Heart left ventricle (tissue), 16 donors: ENCODE data around the gene GSTM4. TPM values are rescaled to one million over a fixed set of nuclear protein-coding genes. Genes with fewer than 3 reads are reported as not detected.

Experiments
- ATAC-seq, 4 donors: fragments of 200-7000 bp; cut with Tn5 transposase; one replicate each; pipeline ENCODE4 v1.9.1; 2020 to 2022; ENCODE audit warnings: moderate library complexity in 4 of 4, mild to moderate bottlenecking in 3 of 4, moderate number of reproducible peaks in 1 of 4
- DNase-seq, 5 donors: peaks; one replicate each; pipeline ENCODE4 v3.0.0-alpha.2; 2020
- H3K27ac ChIP-seq, 12 donors: fragments of 200-600 bp; sonication (generic) in 4 of 12; one replicate each; pipeline versions ENCODE4 v1.5.0 to v1.8.0; 2016 to 2022; ENCODE audit warnings: mild to moderate bottlenecking in 2 of 12
- H3K27me3 ChIP-seq, 9 donors: fragments of 200-600 bp; sonication (generic) in 2 of 9; one replicate each; pipeline versions ENCODE4 v1.5.1 to v1.8.0; 2016 to 2022; ENCODE audit warnings: mild to moderate bottlenecking in 3 of 9
- H3K36me3 ChIP-seq, 9 donors: fragments of 200-600 bp; sonication (generic) in 2 of 9; one replicate each; pipeline versions ENCODE4 v1.5.0 to v1.8.0; 2018 to 2022; ENCODE audit warnings: mild to moderate bottlenecking in 2 of 9
- H3K4me1 ChIP-seq, 12 donors: fragments of 200-600 bp; sonication (generic) in 4 of 12; one replicate each; pipeline versions ENCODE4 v1.5.0 to v1.8.0; 2016 to 2022; ENCODE audit warnings: mild to moderate bottlenecking in 3 of 12
- H3K4me3 ChIP-seq, 12 donors: fragments of 200-600 bp; sonication (generic) in 4 of 12; one replicate each; pipeline versions ENCODE4 v1.5.0 to v1.8.0; 2017 to 2022; ENCODE audit warnings: mild to moderate bottlenecking in 9 of 12, moderate library complexity in 4 of 12
- H3K9me3 ChIP-seq, 12 donors: fragments of 200-600 bp; sonication (generic) in 4 of 12; one replicate each; pipeline versions ENCODE4 v1.5.0 to v1.8.0; 2016 to 2022; ENCODE audit warnings: mild to moderate bottlenecking in 1 of 12
- POLR2A ChIP-seq, 2 donors: fragments of 450-650 bp; IDR thresholded peaks; one replicate each; pipeline ENCODE4 v1.6.1; 2017; ENCODE audit warnings: antibody characterized with exemption in 2 of 2, mild to moderate bottlenecking in 2 of 2, moderate library complexity in 2 of 2
- WGBS, 4 donors: extraction: QIAGEN DNeasy Blood & Tissue Kit in 2 of 4; methylation state at CpG; one replicate each; pipeline versions ENCODE4 v1.1.5 to v1.1.7; 2013 to 2018; 5-methylcytosine and 5-hydroxymethylcytosine counted together
- intact Hi-C, 10 donors: fragments of 100-400 bp; cut with DNase I; formaldehyde crosslinking; loops; one replicate each; pipeline versions ENCODE4 v1.11.1 to v1.14.2; 2022
- polyA plus RNA-seq, 2 donors: library from polyadenylated mRNA; stranded (reverse); fragments of 200-250 nt; gene quantifications; one replicate each; pipeline ENCODE4 v1.2.3, GENCODE V29; 2013
- total RNA-seq, 9 donors: library from RNA; depleted of rRNA in 2 of 9; stranded (reverse); fragments of >200 nt in 2 of 9; fragmentation: NEBNext Ultra II Directional in 3 of 9; extraction: Animal tissue kit (Norgen Biotek cat#: 25700) in 3 of 9; gene quantifications; one replicate each; pipeline versions ENCODE4 v1.1.0 to v1.2.4, GENCODE V29; 2016 to 2023
- TF ChIP-seq, protein P1 (sequence below), 12 donors: fragments of 200-600 bp; sonication (generic) in 4 of 12; IDR thresholded peaks; one replicate each; pipeline versions ENCODE4 v1.5.0 to v1.8.0; 2018 to 2022; ENCODE audit warnings: antibody characterized with exemption in 12 of 12, mild to moderate bottlenecking in 5 of 12
- donor health status: ischemic (EF 13 %, LVEDD 7.1; RV severe dilation, severe dysfunction).
- donor health status: healthy with polysubstance abuse.
- donor health status: DM: no; HTN: yes; CAD: no.
- donor health status: DM: no; HTN: no; CAD: no.
- donor health status: ischemic (EF 25% LVEDD 6.9; RV normal size, moderate dysfunction).
- donor health status: ischemic (EF 25% LVEDD 5.7; RV mildly dilated, moderate dysfunction).
- donor health status: healthy.
- donor health status: DM: yes; HTN: yes; CAD: no.
- donor health status: ischemic (EF 35%, LVEDD 5.7; RV mildly dilated, moderate dysfunction).
- donor health status: nonischemic (EF 11% LVEDD 7.7; RV severe dilation, severe dysfunction).
- donor health status: DM: yes; HTN: yes; CAD: no.
- donor health status: PGD.
- donor health status: ischemic (EF 29% LVEDD 5.4; RV normal size, mild dysfunction).
- donor health status: nonischemic (EF 23%, LVEDD 6.1; RV moderate dilation, normal function).

Gene GSTM4
- total and polyA plus RNA-seq, 11 donors, result 21.7 to 48.4 (median 42.1) TPM

DNA sequence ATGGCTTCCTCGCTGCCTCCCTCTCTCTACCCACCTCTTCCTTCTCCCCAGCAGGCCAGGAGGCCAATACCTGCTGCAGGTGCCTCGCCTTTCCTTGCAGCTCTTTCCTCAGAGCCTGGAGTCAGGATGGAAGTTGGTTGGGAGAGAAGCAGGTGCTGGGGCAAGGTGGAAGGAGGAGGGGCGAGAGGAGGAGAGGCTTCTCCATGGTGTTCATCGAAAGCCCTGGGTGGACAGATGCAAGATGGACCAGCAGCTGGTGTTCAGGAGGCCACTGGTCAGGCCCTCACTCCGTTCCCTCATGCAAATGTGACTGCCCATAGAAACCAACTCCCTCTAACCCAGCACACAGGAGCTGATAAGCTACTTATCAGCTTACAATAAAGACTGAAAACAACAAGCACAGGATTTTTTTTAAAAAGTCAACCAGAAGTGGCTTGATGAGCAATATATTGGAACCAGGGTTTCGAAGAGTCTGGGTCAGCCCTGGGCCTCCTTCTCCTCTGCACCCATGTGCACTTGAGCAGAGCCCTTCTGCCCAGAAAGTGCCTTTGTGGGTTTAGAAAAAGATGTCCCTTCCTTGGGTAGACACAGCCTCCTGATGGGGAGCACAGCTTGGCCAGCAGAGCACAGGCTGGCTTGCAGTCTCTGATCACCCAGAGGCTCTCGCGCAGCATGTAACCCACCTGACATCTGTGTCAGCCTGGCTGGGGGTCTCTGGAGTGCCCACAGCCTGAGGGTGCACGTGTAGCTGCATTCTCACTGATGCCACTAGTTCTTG lies 16.6 kb upstream of the GSTM4 start:
- peak in 1 of 5 donors; percentile 12 for DNase-seq
- Histone ChIP-seq H3K36me3 (no peaks in the 10 kb centered on the region), H3K4me1 (peaks cover 0 to 23% (median 10%) of the 10 kb centered on the region in 12 donors), H3K27ac (no peak overlapping the region), H3K27me3 (no peaks in the 10 kb centered on the region), H3K4me3 (no peak overlapping the region), H3K9me3 (no peaks in the 10 kb centered on the region)
- TF ChIP-seq, protein P1, sequence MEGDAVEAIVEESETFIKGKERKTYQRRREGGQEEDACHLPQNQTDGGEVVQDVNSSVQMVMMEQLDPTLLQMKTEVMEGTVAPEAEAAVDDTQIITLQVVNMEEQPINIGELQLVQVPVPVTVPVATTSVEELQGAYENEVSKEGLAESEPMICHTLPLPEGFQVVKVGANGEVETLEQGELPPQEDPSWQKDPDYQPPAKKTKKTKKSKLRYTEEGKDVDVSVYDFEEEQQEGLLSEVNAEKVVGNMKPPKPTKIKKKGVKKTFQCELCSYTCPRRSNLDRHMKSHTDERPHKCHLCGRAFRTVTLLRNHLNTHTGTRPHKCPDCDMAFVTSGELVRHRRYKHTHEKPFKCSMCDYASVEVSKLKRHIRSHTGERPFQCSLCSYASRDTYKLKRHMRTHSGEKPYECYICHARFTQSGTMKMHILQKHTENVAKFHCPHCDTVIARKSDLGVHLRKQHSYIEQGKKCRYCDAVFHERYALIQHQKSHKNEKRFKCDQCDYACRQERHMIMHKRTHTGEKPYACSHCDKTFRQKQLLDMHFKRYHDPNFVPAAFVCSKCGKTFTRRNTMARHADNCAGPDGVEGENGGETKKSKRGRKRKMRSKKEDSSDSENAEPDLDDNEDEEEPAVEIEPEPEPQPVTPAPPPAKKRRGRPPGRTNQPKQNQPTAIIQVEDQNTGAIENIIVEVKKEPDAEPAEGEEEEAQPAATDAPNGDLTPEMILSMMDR (IDR thresholded peaks at IDR 0.05), result no peak
- no peak for TF ChIP-seq POLR2A (IDR thresholded peaks at IDR 0.05)
- ATAC-seq, result no peak
- intact Hi-C loops, result no loop called here
- 83 to 89% (median 89%) methylated on average over 8 to 9 of the region's 9 CpGs for WGBS, 4 donors

DNA sequence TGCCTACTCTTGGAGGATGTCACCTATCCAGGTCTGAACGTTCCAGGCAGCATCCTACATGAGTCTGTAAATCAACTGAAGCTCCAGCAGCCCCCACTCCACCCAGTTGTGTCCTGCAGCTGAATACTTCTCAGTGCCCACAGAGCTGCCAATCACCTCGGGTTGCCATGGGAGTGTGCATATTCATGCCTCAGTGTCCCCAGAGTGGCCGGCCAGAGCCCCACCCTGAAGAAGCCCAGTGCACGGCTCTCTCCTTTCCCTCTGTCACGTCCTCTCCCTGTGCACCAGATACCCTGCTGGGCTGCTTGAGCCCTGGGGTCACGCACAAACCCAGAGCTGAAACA lies 16.1 kb upstream of the GSTM4 start:
- Histone ChIP-seq H3K4me1 (peaks cover 0 to 23% (median 10%) of the 10 kb centered on the region in 12 donors), H3K4me3 (no peak overlapping the region), H3K9me3 (no peaks in the 10 kb centered on the region), H3K27ac (no peak overlapping the region), H3K27me3 (no peaks in the 10 kb centered on the region), H3K36me3 (no peaks in the 10 kb centered on the region)
- ATAC-seq, result peak in 1 of 4 donors; percentile 5
- DNase-seq, result peak in 1 of 5 donors; percentile 13
- intact Hi-C loops, result loop anchor here (2.0 to 10.0 kb wide), 7 partner anchors 47 to 347 kb away; partner anchors contain the start of genes AHCYL1 (in 8 of the 10), GNAI3 (in 5 of the 10) and GSTM1 (in 3 of the 10)
- 48 to 64% (median 50%) methylated on average over 5 to 6 of the region's 6 CpGs for WGBS, 4 donors
- no peak for TF ChIP-seq POLR2A (IDR thresholded peaks at IDR 0.05)
- TF ChIP-seq, protein P1 (IDR thresholded peaks at IDR 0.05), result no peak

DNA sequence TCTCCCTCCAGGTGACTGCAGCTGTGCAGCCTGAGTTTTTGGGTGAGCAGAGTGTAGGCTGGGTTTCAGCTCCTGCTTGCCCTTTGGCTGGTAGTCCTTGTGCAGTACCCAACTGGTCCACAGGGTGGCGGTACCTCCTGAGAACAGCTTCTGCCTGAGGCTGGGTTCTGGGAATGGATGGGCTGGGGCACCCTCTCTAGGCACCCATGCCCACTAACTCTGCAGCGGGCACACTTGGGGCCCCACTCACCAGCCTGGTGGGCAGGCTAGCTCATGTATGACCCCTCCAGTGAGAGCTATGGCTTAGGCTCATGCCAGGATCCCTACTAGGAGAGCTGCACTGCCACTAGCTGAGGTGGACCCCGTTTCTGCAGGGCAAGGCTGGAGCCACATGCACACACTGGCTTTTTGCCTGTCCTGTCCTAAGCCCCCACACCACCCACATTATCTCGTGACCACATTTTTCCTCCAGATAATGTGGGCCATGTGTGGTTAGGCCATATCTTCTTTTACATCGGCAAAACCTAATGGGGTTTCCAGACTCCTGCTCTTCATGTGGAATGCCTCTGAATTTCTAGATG lies 15.5 kb upstream of the GSTM4 start:
- Histone ChIP-seq H3K27me3 (no peaks in the 10 kb centered on the region), H3K4me1 (peaks cover 0 to 23% (median 10%) of the 10 kb centered on the region in 12 donors), H3K4me3 (no peak overlapping the region), H3K36me3 (no peaks in the 10 kb centered on the region), H3K27ac (no peak overlapping the region), H3K9me3 (no peaks in the 10 kb centered on the region)
- TF ChIP-seq POLR2A (IDR thresholded peaks at IDR 0.05), result no peak
- TF ChIP-seq, protein P1 (IDR thresholded peaks at IDR 0.05), result peak; percentile 86 to 98 (median 94)
- intact Hi-C loops, result loop anchor here (2.0 to 10.0 kb wide), 7 partner anchors 47 to 347 kb away; partner anchors contain the start of genes AHCYL1 (in 8 of the 10), GNAI3 (in 5 of the 10) and GSTM1 (in 3 of the 10)
- WGBS, 4 donors, result 35 to 54% (median 44%) methylated on average over 2 to 5 of the region's 5 CpGs
- DNase-seq, result peak; percentile 76 to 91 (median 83)
- ATAC-seq, result peak; percentile 38 to 75 (median 71)
